Right lobe of liver (tissue), 4 donors: ENCODE results near the gene RICTOR.

Experiments
- POLR2A ChIP-seq: fragments of 450-650 bp; IDR thresholded peaks from one replicate; pipeline ENCODE4 v1.6.1; 2017; ENCODE audit warnings: antibody characterized with exemption, mild to moderate bottlenecking
- TF ChIP-seq, protein P1 (sequence below), 4 donors: fragments of 200-600 bp in 3 of 4; fragments of 450-650 bp in 1 of 4; IDR thresholded peaks; one replicate each; pipeline versions ENCODE4 v1.5.1 to v1.8.0; 2016 to 2022; ENCODE audit warnings: antibody characterized with exemption in 4 of 4, mild to moderate bottlenecking in 2 of 4
- donor health status: DM: no; HTN: no; CAD: no.
- donor health status: DM: no; HTN: no; CAD: no.
- donor health status: DM: no; HTN: yes; CAD: no.

DNA sequence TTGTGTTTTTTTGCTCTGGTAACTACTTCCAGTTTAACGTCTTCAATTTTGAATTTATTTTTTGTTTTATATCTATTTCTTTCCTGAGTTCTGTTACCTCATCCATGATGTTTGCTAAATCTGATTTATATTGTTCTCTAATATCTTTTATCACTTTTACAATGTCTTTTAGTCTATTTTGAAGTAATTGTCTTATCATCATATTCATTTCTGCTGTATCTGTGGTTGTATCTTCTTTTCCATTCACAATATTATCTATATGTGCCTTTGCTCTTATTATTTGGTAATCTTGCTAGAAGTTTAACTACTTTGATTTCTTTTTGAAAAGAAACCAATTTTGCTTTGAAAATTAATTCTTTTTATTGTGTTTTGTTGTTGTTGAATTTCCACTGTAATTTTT is 184.8 kb downstream of the RICTOR start:
- TF ChIP-seq, protein P1, sequence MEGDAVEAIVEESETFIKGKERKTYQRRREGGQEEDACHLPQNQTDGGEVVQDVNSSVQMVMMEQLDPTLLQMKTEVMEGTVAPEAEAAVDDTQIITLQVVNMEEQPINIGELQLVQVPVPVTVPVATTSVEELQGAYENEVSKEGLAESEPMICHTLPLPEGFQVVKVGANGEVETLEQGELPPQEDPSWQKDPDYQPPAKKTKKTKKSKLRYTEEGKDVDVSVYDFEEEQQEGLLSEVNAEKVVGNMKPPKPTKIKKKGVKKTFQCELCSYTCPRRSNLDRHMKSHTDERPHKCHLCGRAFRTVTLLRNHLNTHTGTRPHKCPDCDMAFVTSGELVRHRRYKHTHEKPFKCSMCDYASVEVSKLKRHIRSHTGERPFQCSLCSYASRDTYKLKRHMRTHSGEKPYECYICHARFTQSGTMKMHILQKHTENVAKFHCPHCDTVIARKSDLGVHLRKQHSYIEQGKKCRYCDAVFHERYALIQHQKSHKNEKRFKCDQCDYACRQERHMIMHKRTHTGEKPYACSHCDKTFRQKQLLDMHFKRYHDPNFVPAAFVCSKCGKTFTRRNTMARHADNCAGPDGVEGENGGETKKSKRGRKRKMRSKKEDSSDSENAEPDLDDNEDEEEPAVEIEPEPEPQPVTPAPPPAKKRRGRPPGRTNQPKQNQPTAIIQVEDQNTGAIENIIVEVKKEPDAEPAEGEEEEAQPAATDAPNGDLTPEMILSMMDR (IDR thresholded peaks at IDR 0.05): no peak
- no peak for TF ChIP-seq POLR2A
